Posterior cingulate gyrus (tissue), 11 donors: ENCODE results near the gene AHNAK2.
A peak's percentile ranks its signal among the peaks of the same experiment; 100 is the strongest.
"Not testable (repeated sequence)": the region's sequence is repeated elsewhere in the genome, so short reads cannot be mapped to it uniquely, and the experiment has no call there.

ENCODE experiments used
- DNase-seq, 10 donors: peaks; one replicate each; pipeline versions ENCODE4 v3.0.0 to v3.0.0-alpha.2; 2020 to 2021; ENCODE audit warnings: mixed read lengths in 3 of 10
- intact Hi-C: fragments of 100-400 bp; cut with DNase I; formaldehyde crosslinking; loops from one replicate; pipeline ENCODE4 v1.15.1; 2023

Gene AHNAK2

GRCh38 chr14:104957146-104958113 lies 20.7 kb downstream of the AHNAK2 start:
- intact Hi-C loops, result no loop called here
- DNase-seq, result peak in 4 of 10 donors; percentile 18 to 73 (median 50)

- intact Hi-C loops, result no loop called here
These were observed 21.8 kb downstream of the AHNAK2 start for GRCh38 chr14:104956290-104956890.

GRCh38 chr14:104955396-104955770 lies 22.8 kb downstream of the AHNAK2 start:
- DNase-seq, result peak in 2 of 10 donors; percentile 2 to 26
- intact Hi-C loops, result no loop called here

More at GRCh38 chr14:104956290-104956890, 21.8 kb downstream of the AHNAK2 start:
- peak in 3 of 10 donors; percentile 17 to 47 (median 42) for DNase-seq

GRCh38 chr14:104954746-104955395 lies 23.3 kb downstream of the AHNAK2 start:
- intact Hi-C loops, result no loop called here
- peak in 3 of 10 donors; percentile 5 to 72 (median 50) for DNase-seq

- DNase-seq, result peak in 4 of 10 donors; percentile 13 to 77 (median 60)
These were observed 24.1 kb downstream of the AHNAK2 start for GRCh38 chr14:104953896-104954656.

GRCh38 chr14:104953097-104953496 lies 25.1 kb downstream of the AHNAK2 start:
- intact Hi-C loops, result no loop called here
- peak in 3 of 10 donors; percentile 19 to 67 (median 55) for DNase-seq

More at GRCh38 chr14:104953896-104954656, 24.1 kb downstream of the AHNAK2 start:
- intact Hi-C loops, result no loop called here

GRCh38 chr14:104951863-104952657 lies 26.1 kb downstream of the AHNAK2 start:
- intact Hi-C loops, result not testable (repeated sequence)

GRCh38 chr14:104950701-104951100 lies 27.5 kb downstream of the AHNAK2 start:
- intact Hi-C loops, result not testable (repeated sequence)
- peak in 2 of 10 donors; percentile 2 to 63 for DNase-seq

More at GRCh38 chr14:104951863-104952657, 26.1 kb downstream of the AHNAK2 start:
- peak in 4 of 10 donors; percentile 13 to 80 (median 70) for DNase-seq

- peak in 1 of 10 donors; percentile 58 for DNase-seq
These were observed 28.2 kb downstream of the AHNAK2 start for GRCh38 chr14:104950021-104950420.

GRCh38 chr14:104949406-104949955 lies 28.7 kb downstream of the AHNAK2 start:
- DNase-seq, result peak in 4 of 10 donors; percentile 12 to 77 (median 56)

More at GRCh38 chr14:104950021-104950420, 28.2 kb downstream of the AHNAK2 start:
- intact Hi-C loops, result no loop called here

GRCh38 chr14:104948736-104949031 lies 29.5 kb downstream of the AHNAK2 start:
- intact Hi-C loops, result no loop called here
- DNase-seq, result peak in 2 of 10 donors; percentile 11 to 32

More at GRCh38 chr14:104949406-104949955, 28.7 kb downstream of the AHNAK2 start:
- intact Hi-C loops, result not testable (repeated sequence)

GRCh38 chr14:104947881-104948735 lies 30.1 kb downstream of the AHNAK2 start:
- intact Hi-C loops, result not testable (repeated sequence)

GRCh38 chr14:104947201-104947600 lies 31.0 kb downstream of the AHNAK2 start:
- intact Hi-C loops, result not testable (repeated sequence)
- peak in 3 of 10 donors; percentile 8 to 40 (median 30) for DNase-seq

More at GRCh38 chr14:104947881-104948735, 30.1 kb downstream of the AHNAK2 start:
- DNase-seq, result peak in 4 of 10 donors; percentile 11 to 73 (median 66)

- peak in 4 of 10 donors; percentile 16 to 72 (median 57) for DNase-seq
- intact Hi-C loops, result not testable (repeated sequence)
These were observed 31.9 kb downstream of the AHNAK2 start for GRCh38 chr14:104945986-104946965.

- DNase-seq, result peak in 3 of 10 donors; percentile 1 to 39 (median 37)
- intact Hi-C loops, result not testable (repeated sequence)
These were observed 32.9 kb downstream of the AHNAK2 start for GRCh38 chr14:104945266-104945665.

- intact Hi-C loops, result not testable (repeated sequence)
- peak in 3 of 10 donors; percentile 5 to 73 (median 16) for DNase-seq
These were observed 33.6 kb downstream of the AHNAK2 start for GRCh38 chr14:104944436-104945205.
